Tibial artery (tissue), 4 donors: ENCODE results near the gene PRTFDC1.

Experiments used
- DNase-seq, 2 donors: peaks; one replicate each; pipeline ENCODE4 v3.0.0-alpha.2; 2019
- H3K27ac ChIP-seq, 2 donors: fragments of 200-600 bp; sonication (generic) in 1 of 2; 1 replicate in 1 of 2; 2 replicates in 1 of 2; pipeline ENCODE4 v1.5.1; 2018 to 2019; ENCODE audit warnings: mild to moderate bottlenecking in 1 of 2
- H3K27me3 ChIP-seq, 2 donors: fragments of 200-600 bp; sonication (generic) in 1 of 2; one replicate each; pipeline versions ENCODE4 v1.5.1 to v1.6.0; 2016 to 2019
- H3K36me3 ChIP-seq, 3 donors: fragments of 200-600 bp; sonication (generic) in 2 of 3; one replicate each; pipeline ENCODE4 v1.5.1; 2016 to 2019; ENCODE audit warnings: mild to moderate bottlenecking in 2 of 3
- H3K4me1 ChIP-seq, 4 donors: fragments of 200-600 bp; sonication (generic) in 2 of 4; 1 replicate in 3 of 4; 2 replicates in 1 of 4; pipeline ENCODE4 v1.5.1; 2016 to 2019
- H3K4me3 ChIP-seq, 2 donors: fragments of 200-600 bp; sonication (generic) in 1 of 2; 1 replicate in 1 of 2; 2 replicates in 1 of 2; pipeline ENCODE4 v1.5.1; 2018 to 2019; ENCODE audit warnings: mild to moderate bottlenecking in 2 of 2
- H3K9me3 ChIP-seq, 3 donors: fragments of 200-600 bp; sonication (generic) in 1 of 3; one replicate each; pipeline ENCODE4 v1.5.1; 2016 to 2019
- CTCF ChIP-seq, 2 experiments: fragments of 200-600 bp in 1 of 2; fragments of 450-650 bp in 1 of 2; IDR thresholded peaks; one replicate each; pipeline ENCODE4 v1.5.1; 2017 to 2019; ENCODE audit warnings: antibody characterized with exemption in 2 of 2, mild to moderate bottlenecking in 1 of 2, moderate library complexity in 1 of 2
- intact Hi-C: fragments of 100-400 bp; cut with DNase I; formaldehyde crosslinking; loops from one replicate; pipeline ENCODE4 v1.15.0; 2023; ENCODE audit warnings: low total_unique reads

The PRTFDC1 gene

GRCh38 chr10:24886290-24886680 lies 66.1 kb downstream of the PRTFDC1 start:
- DNase-seq: no peak
- Histone ChIP-seq H3K4me1 (peaks cover 0 to 17% (median 4%) of the 10 kb centered on the region in 4 donors), H3K27me3 (no peaks in the 10 kb centered on the region), H3K9me3 (no peaks in the 10 kb centered on the region), H3K27ac (no peak overlapping the region), H3K4me3 (no peak overlapping the region), H3K36me3 (no peaks in the 10 kb centered on the region)
- TF ChIP-seq CTCF (IDR thresholded peaks at IDR 0.05): no peak
- intact Hi-C loops: no loop called here

GRCh38 chr10:24885551-24886289 lies 66.7 kb downstream of the PRTFDC1 start:
- no peak for TF ChIP-seq CTCF (IDR thresholded peaks at IDR 0.05)
- peaks cover 0 to 16% (median 4%) of the 10 kb centered on the region in 4 donors for H3K4me1 ChIP-seq
- intact Hi-C loops: no loop called here
- H3K27me3 ChIP-seq: no peaks in the 10 kb centered on the region
- no peak overlapping the region for H3K27ac ChIP-seq
- H3K9me3 ChIP-seq: no peaks in the 10 kb centered on the region
- no peaks in the 10 kb centered on the region for H3K36me3 ChIP-seq
- H3K4me3 ChIP-seq: no peak overlapping the region
- DNase-seq: no peak

GRCh38 chr10:24884793-24885192 lies 67.6 kb downstream of the PRTFDC1 start:
- DNase-seq: no peak
- H3K36me3 ChIP-seq: no peaks in the 10 kb centered on the region
- H3K27ac ChIP-seq: no peak overlapping the region
- intact Hi-C loops: no loop called here
- no peaks in the 10 kb centered on the region for H3K9me3 ChIP-seq
- no peak for TF ChIP-seq CTCF (IDR thresholded peaks at IDR 0.05)
- H3K27me3 ChIP-seq: no peaks in the 10 kb centered on the region
- no peak overlapping the region for H3K4me3 ChIP-seq
- peaks cover 0 to 7% (median 4%) of the 10 kb centered on the region in 4 donors for H3K4me1 ChIP-seq

- H3K27ac ChIP-seq: no peak overlapping the region
These were observed 68.1 kb downstream of the PRTFDC1 start for GRCh38 chr10:24884316-24884715.

GRCh38 chr10:24883176-24883575 lies 69.2 kb downstream of the PRTFDC1 start:
- TF ChIP-seq CTCF (IDR thresholded peaks at IDR 0.05): no peak
- H3K4me3 ChIP-seq: no peak overlapping the region
- H3K27me3 ChIP-seq: no peaks in the 10 kb centered on the region
- intact Hi-C loops: no loop called here
- no peak overlapping the region for H3K27ac ChIP-seq
- H3K36me3 ChIP-seq: no peaks in the 10 kb centered on the region
- peaks cover 0 to 3% (median 0%) of the 10 kb centered on the region in 4 donors for H3K4me1 ChIP-seq
- no peaks in the 10 kb centered on the region for H3K9me3 ChIP-seq
- DNase-seq: no peak

More at GRCh38 chr10:24884316-24884715, 68.1 kb downstream of the PRTFDC1 start:
- TF ChIP-seq CTCF (IDR thresholded peaks at IDR 0.05): no peak
- no peak for DNase-seq
- Histone ChIP-seq H3K36me3 (no peaks in the 10 kb centered on the region), H3K4me3 (no peak overlapping the region), H3K4me1 (peaks cover 0 to 3% (median 1%) of the 10 kb centered on the region in 4 donors), H3K27me3 (no peaks in the 10 kb centered on the region), H3K9me3 (no peaks in the 10 kb centered on the region)
- intact Hi-C loops: no loop called here
